ENCODE results near the gene TRPV2.
"Not testable (repeated sequence)": the region's sequence is repeated elsewhere in the genome, so short reads cannot be mapped to it uniquely, and the experiment has no call there.

Gene TRPV2

DNA sequence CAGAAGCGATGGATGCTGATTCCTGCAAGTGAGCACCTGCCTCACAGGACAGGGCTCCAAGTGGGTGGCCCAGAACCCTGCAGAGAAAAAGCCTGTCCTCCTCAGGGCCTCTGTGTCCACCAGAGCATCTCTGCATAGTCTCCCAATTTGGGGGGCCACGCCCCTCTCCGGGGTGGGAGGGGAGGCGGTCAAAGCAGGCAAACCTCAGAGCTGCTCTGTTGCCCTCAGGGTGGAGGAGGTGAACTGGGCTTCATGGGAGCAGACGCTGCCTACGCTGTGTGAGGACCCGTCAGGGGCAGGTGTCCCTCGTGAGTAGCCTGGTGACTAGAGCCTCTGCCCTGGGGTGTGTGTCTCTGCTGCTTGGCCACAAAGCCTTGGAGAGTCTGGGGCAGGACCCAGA lies 19.3 kb downstream of the TRPV2 start:
- peaks cover 6% of the 10 kb centered on the region for H3K27me3 ChIP-seq (ENCODE audit: insufficient read depth, low read length)
- H2AFZ ChIP-seq (ENCODE audit: low read depth, low read length), result no peak overlapping the region
- peaks cover 8% of the 10 kb centered on the region for H3K4me1 ChIP-seq (ENCODE audit: insufficient read depth, low read length)
- H3K4me3 ChIP-seq (ENCODE audit: low read length), result no peak overlapping the region
- no peaks in the 10 kb centered on the region for H3K36me3 ChIP-seq (ENCODE audit: insufficient read depth, low read length)
- H3K9me3 ChIP-seq (ENCODE audit: low read length), result no peaks in the 10 kb centered on the region

DNA sequence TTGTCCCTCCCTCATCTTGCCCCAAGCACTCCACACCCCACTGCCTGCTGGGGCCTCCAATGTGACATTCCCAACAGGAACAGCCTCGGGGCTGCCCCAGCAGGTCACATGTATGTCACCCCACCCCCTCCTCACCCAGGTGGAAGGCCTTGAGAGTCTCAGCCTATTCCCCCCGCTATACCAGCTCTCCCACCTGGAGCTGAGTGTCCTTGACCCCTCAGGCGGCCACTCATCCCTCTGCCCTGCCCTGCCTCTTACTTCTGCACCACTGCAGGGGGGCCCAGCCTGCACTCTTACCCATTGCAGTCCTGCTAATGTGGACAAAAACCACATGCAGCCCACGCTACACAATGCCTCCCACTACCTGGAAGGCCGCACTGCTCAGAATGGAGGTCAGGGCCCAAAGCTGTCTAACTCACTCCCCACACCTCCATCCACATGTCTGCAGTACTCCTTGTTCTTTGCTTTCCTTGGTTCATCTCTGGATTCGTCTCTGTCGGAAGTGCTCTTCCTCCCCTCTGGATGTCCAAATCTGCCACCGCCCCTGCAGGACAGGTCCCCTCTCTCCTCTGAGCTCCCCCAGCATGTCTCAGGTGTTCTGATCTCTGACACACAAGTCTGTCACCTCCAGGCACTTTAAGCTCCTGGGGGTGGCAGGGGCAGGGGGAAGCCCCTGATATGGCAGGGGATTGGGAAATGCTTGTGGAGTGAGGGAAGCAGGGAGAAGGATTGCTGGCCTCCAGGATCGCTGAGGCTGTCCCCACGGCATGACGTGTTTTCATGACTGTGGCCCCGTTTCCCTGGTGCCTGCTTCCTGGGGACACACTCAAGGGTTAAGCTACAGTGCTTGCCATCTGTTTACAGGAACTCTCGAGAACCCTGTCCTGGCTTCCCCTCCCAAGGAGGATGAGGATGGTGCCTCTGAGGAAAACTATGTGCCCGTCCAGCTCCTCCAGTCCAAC lies 20.8 kb downstream of the TRPV2 start:
- peaks cover 6% of the 10 kb centered on the region for H3K27me3 ChIP-seq (ENCODE audit: insufficient read depth, low read length)
- no peak overlapping the region for H3K4me3 ChIP-seq (ENCODE audit: low read length)
- peaks cover 12% of the 10 kb centered on the region for H3K36me3 ChIP-seq (ENCODE audit: insufficient read depth, low read length)
- no peaks in the 10 kb centered on the region for H3K9me3 ChIP-seq (ENCODE audit: low read length)
- H3K4me1 ChIP-seq (ENCODE audit: insufficient read depth, low read length), result peaks cover 21% of the 10 kb centered on the region
- H2AFZ ChIP-seq (ENCODE audit: low read depth, low read length), result no peak overlapping the region

DNA sequence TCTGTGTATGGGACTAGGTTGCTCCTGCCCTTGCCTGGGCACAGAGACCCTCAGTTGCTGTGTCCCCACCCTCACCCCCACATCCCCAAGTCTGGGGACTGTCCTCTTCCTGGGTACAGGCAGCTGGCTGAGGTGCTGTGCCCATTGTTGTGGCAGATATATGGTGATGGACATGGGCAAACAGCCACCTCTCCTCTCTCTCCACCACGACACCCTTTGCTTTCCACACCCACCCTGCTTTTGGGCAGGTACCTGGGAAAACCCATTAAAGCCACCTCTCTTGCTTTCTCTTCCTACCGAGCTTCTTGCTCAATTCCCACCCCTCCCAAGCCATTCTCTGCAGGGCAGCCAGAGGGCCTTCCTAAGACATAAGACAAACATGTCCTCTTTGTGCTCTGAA lies 21.7 kb downstream of the TRPV2 start:
- no peaks in the 10 kb centered on the region for H3K9me3 ChIP-seq (ENCODE audit: low read length)
- H3K4me3 ChIP-seq (ENCODE audit: low read length), result no peak overlapping the region
- peaks cover 6% of the 10 kb centered on the region for H3K27me3 ChIP-seq (ENCODE audit: insufficient read depth, low read length)
- peaks cover 23% of the 10 kb centered on the region for H3K4me1 ChIP-seq (ENCODE audit: insufficient read depth, low read length)
- peaks cover 21% of the 10 kb centered on the region for H3K36me3 ChIP-seq (ENCODE audit: insufficient read depth, low read length)
- H2AFZ ChIP-seq (ENCODE audit: low read depth, low read length), result no peak overlapping the region

DNA sequence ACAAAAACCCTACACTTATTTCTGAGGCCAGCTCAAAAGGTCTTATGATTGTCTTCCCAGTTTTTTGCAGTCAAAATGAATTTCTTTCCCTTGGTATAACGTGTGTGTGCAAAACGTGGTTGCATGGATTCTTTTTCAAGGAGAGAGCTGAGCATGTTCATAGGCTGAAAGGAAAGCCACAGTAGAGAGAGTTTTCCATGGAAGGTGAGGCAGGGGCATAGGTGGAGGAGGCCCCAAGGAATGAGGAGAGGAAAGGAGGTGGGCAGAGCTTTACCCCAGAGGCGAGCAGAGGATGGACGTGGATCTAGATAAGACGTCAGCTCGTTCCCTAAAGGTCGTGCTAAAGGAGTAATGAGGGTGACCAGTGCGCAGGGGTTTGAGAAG lies 22.8 kb downstream of the TRPV2 start:
- Histone ChIP-seq H3K4me3 (ENCODE audit: low read length) (peak overlapping the region; percentile 57), H3K4me1 (ENCODE audit: insufficient read depth, low read length) (peaks cover 24% of the 10 kb centered on the region), H3K36me3 (ENCODE audit: insufficient read depth, low read length) (peaks cover 31% of the 10 kb centered on the region), H2AFZ (ENCODE audit: low read depth, low read length) (peak overlapping the region; percentile 30), H3K9me3 (ENCODE audit: low read length) (no peaks in the 10 kb centered on the region), H3K27me3 (ENCODE audit: insufficient read depth, low read length) (peaks cover 6% of the 10 kb centered on the region)

DNA sequence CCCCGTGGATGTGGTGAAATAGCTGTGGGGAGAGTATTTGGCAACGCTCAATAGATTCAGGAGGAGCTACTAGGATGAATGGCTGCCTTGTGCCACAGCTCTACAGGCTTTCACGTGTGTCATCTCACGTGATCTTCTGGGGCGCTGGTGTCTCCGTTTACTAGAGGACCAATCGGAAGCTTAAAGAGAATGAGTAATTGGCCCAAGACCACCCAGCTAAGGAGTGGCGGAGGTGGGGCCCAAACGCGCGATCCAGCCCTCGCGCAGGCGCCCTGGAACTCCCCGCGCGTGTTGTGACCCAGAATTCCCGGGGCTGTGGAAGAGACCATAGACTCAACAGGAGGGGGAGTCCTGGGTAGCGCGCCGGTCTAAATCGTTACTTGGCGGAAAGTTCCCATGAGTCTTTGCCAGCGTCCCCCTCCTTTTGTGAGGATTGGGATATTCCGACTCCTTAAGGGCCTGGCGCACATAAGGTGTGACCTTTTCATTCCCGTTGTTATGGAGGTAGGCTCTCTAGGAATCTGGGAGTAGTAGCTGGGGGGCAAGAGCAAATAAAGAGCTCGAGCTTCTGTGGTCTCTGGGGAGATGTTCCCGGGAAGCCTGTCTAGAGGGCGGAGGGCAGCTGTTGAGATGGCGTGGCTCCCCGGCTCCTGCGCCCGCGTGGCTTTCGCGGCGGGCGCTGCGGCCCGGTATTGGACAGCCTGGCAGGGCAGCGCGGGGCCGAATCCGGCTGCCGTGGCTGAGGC lies 23.4 kb downstream of the TRPV2 start:
- Histone ChIP-seq H2AFZ (ENCODE audit: low read depth, low read length) (peak overlapping the region; percentile 30), H3K36me3 (ENCODE audit: insufficient read depth, low read length) (peaks cover 37% of the 10 kb centered on the region), H3K4me1 (ENCODE audit: insufficient read depth, low read length) (peaks cover 24% of the 10 kb centered on the region), H3K27me3 (ENCODE audit: insufficient read depth, low read length) (peaks cover 6% of the 10 kb centered on the region), H3K4me3 (ENCODE audit: low read length) (peak overlapping the region; percentile 89), H3K9me3 (ENCODE audit: low read length) (no peaks in the 10 kb centered on the region)

DNA sequence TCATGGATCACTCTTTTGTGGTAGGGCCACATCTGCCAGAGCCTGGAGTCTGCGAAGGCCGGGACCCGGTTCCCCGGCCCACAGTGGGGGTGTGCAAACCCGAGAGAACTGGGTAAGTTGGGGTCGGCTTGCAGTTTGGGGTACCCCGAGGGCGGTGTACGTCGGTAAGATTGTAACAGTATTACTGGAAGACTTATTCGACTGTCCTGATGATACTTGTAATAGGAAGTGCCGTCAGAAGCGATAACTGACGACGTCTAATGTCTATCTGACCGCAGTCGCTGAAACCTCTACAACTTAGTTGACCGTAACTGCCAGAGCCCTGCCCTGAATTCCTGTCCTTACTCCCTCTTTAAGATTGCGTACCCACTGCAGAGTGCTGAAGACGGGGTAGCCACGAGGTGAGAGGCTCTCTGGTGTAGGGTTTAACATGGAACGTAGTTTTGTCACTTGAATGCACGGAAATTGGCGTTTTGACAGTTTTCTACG lies 24.0 kb downstream of the TRPV2 start:
- Histone ChIP-seq H3K4me3 (ENCODE audit: low read length) (peak overlapping the region; percentile 89), H3K4me1 (ENCODE audit: insufficient read depth, low read length) (peaks cover 24% of the 10 kb centered on the region), H2AFZ (ENCODE audit: low read depth, low read length) (no peak overlapping the region), H3K27me3 (ENCODE audit: insufficient read depth, low read length) (peaks cover 6% of the 10 kb centered on the region), H3K9me3 (ENCODE audit: low read length) (no peaks in the 10 kb centered on the region), H3K36me3 (ENCODE audit: insufficient read depth, low read length) (peaks cover 43% of the 10 kb centered on the region)

DNA sequence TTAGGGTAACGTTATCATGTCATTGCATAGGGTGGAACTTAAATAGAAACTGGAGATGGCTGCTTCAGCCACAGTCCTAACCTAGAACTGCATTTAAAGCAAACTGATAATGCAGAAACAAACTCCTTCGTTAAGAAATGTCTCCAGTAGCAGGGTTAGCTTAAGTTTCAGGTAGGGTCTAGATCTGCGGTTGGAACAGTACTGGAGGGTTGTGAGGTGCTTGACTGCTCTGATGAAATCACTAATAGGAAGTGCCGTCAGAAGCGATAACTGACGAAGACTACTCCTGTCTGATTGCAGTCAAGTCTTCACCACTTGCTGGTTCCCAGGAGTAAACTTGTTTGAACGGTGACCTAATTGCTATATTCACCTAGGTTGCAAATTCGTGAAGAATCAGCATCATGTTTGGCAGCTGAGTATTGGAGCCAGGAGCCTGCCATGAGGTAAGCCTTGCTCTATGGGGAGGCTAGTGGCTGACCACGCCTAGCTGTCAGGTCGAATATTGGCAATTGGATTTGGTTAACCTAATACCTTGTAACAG lies 24.5 kb downstream of the TRPV2 start:
- no peaks in the 10 kb centered on the region for H3K9me3 ChIP-seq (ENCODE audit: low read length)
- H2AFZ ChIP-seq (ENCODE audit: low read depth, low read length), result no peak overlapping the region
- peaks cover 24% of the 10 kb centered on the region for H3K4me1 ChIP-seq (ENCODE audit: insufficient read depth, low read length)
- peak overlapping the region; percentile 89 for H3K4me3 ChIP-seq (ENCODE audit: low read length)
- H3K36me3 ChIP-seq (ENCODE audit: insufficient read depth, low read length), result peaks cover 46% of the 10 kb centered on the region
- H3K27me3 ChIP-seq (ENCODE audit: insufficient read depth, low read length), result peaks cover 5% of the 10 kb centered on the region

DNA sequence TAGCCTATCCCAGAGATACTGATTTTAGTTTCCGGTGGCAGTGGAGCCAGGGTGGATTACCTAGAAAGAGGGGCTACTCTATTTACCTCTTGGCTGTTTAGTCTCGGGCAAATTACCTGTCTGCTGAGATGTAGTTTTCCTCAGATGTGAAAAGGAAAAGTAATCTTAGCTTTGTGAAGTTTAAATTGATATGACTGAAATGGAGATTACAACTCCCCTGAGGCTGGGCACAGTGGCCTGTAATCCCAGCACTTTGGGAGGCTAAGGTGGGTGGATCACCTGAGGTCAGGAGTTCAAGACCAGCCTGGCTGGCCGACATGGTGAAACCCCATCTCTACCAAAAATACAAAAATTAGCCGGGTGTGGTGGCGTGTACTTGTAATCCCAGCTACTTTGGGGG lies 25.0 kb downstream of the TRPV2 start:
- H2AFZ ChIP-seq (ENCODE audit: low read depth, low read length); H3K27me3 ChIP-seq (ENCODE audit: insufficient read depth, low read length); H3K9me3 ChIP-seq (ENCODE audit: low read length): not testable (repeated sequence)
- H3K36me3 ChIP-seq (ENCODE audit: insufficient read depth, low read length), result peaks cover 47% of the 10 kb centered on the region
- peak overlapping the region; percentile 89 for H3K4me3 ChIP-seq (ENCODE audit: low read length)
- H3K4me1 ChIP-seq (ENCODE audit: insufficient read depth, low read length), result peaks cover 24% of the 10 kb centered on the region

DNA sequence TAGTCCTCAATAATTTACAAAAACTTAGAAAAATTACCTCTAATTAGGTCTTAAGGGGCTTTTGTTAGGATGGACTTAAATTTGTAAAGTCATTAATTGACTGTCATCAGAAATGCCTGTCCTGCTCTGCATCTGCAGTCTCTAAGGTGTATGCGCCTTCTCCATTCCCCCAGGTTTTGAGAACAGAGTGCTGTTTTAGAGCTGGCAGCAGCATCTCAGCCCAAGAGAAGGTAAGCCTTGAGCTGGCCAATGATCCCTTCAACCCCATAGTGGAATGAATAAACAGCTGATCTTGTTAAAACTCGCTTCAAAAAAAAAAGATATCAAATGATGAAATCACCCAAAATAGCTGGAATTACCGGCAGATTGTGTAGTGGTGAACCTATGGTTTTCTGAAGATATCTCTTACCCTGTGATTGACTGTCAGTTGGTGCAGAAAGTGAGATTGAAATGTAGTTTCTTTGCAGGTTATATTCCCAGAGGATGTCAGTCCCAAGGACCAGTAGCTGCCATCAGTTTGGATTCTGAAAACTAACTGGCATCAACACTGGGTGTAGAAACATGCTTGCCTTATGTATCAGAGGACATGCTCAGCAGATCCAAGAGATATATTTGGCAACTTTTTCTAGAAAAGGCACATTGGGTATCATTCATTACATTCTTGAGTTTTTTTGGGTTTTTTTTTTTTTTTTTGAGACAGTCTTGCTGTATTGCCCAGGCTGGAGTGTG lies 25.7 kb downstream of the TRPV2 start:
- Histone ChIP-seq H3K4me1 (ENCODE audit: insufficient read depth, low read length) (peaks cover 24% of the 10 kb centered on the region), H2AFZ (ENCODE audit: low read depth, low read length) (no peak overlapping the region), H3K36me3 (ENCODE audit: insufficient read depth, low read length) (peaks cover 51% of the 10 kb centered on the region), H3K27me3 (ENCODE audit: insufficient read depth, low read length) (peaks cover 2% of the 10 kb centered on the region), H3K9me3 (ENCODE audit: low read length) (no peaks in the 10 kb centered on the region), H3K4me3 (ENCODE audit: low read length) (no peak overlapping the region)

DNA sequence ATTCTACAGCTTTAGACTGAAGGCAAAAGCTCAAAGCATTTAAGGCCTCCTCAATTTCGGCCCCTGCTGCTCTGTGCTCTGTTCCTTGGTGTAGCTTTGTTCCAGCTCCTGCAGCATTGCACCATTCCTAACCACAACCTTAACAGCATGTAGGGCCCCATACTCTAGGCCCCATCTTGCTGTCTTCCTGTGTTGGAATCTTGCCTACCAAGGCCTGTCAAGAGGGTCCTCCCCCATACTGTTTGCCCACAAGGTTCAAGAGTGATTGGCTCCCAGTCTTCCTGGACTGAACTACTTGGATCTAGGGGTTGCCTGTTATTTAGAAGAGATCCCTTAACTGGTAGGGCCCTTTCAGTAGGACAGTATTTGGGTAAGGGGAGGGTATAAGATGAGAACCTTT lies 26.8 kb downstream of the TRPV2 start:
- no peaks in the 10 kb centered on the region for H3K9me3 ChIP-seq (ENCODE audit: low read length)
- H3K27me3 ChIP-seq (ENCODE audit: insufficient read depth, low read length), result no peaks in the 10 kb centered on the region
- H3K36me3 ChIP-seq (ENCODE audit: insufficient read depth, low read length), result peaks cover 60% of the 10 kb centered on the region
- peaks cover 24% of the 10 kb centered on the region for H3K4me1 ChIP-seq (ENCODE audit: insufficient read depth, low read length)
- H2AFZ ChIP-seq (ENCODE audit: low read depth, low read length), result no peak overlapping the region
- H3K4me3 ChIP-seq (ENCODE audit: low read length), result no peak overlapping the region

DNA sequence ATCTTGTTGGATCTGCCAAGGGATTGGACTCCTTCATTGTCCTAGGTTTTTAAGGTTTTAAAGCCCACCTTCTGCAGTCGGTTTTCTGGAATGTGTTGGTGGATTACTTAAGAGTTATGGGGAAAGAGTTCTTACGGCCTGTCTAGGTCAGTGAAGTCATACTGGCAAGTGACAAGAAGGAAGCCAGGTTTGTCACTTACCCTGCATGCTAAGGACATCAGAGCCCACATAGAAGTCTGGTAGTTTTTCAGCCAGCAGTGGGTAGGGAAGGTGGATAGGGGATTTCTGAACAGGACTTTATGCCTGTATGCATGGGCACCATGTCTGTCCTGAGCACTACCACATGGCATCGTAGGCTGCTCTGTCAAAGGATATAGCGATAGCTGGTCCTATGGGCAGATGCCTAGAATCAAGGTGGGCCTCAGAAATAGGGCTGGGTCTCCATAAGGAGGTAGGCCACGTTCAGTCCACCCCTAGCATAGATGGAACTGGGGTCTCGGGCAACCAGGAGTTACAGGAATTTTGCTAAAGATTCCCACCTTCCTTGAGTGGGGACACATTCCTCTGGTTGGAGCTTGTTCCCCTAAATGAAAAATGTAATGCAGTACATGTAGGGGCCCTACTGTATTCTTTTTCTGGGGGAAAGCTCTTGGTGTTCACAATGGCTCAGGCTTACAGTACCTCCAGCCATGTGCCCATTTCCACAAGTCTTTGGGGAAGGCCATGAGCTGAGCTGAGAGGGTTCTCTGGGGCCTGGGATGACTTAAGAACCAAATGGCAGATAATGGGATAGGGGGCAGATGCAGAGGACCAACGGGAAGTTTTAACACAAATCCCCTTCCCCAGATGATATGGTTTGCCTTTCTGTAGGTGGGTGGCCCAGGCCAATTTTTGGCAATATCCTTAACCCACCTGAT lies 27.5 kb downstream of the TRPV2 start:
- Histone ChIP-seq H3K27me3 (ENCODE audit: insufficient read depth, low read length) (no peaks in the 10 kb centered on the region), H3K4me1 (ENCODE audit: insufficient read depth, low read length) (peaks cover 24% of the 10 kb centered on the region), H3K9me3 (ENCODE audit: low read length) (no peaks in the 10 kb centered on the region), H3K36me3 (ENCODE audit: insufficient read depth, low read length) (peaks cover 66% of the 10 kb centered on the region), H3K4me3 (ENCODE audit: low read length) (no peak overlapping the region), H2AFZ (ENCODE audit: low read depth, low read length) (no peak overlapping the region)

Measured in neuron (in vitro differentiated cells).